Measurements from ENCODE around the gene RNF224. TPM values are rescaled to one million over a fixed set of nuclear protein-coding genes. Genes with fewer than 3 reads are reported as not detected.

The RNF224 gene
- total RNA-seq, 1 donor from 2014 or later = not detected

DNA sequence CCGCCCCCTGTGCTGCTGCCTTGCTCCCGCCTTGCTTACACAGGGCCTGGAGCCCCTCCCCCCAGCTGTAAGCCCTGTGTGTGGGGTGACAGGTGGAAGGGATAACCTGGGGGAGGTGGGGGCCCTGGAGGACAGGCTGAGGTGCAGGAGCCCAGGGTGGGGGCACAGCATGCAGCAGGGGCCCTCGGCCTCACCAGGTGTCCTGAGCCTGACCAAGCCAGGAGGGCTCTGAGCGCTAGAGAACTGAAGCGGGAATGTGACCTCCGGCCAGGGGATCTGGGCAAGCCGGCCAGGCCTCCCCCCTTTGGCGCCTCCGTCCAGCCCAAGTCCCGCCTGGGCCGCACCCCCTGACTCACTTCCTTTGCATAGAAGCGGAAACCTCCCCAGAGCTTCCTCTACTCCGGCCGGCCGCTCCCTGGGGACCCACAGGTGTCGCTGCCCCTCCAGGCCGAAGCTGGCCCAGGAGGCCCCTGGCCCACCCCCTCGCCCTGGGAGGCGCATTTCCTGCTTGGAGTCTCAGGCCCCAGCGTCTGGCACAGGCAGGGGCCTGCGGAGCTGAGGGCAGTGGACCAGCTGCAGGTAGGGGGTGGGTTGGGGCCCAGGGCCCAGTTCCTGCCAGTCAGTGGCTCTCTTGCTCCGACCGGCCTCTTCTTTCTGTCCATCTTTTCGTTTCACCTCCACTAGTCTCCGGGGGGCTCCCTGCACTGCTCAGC is 50.2 kb downstream of the RNF224 start, which contains the start of gene TOR4A:
TSS of gene TOR4A (plus strand) at position 398 of the 713 bp plus-strand sequence. CDS start 964 bp downstream, outside the sequence.
- Mint-ChIP-seq H3K4me1 (ENCODE audit: low read depth, unreplicated experiment) (no peaks in the 10 kb centered on the region), H3K4me3 (ENCODE audit: unreplicated experiment) (peak within 1 kb of the TSS; percentile 80), H3K27ac (ENCODE audit: unreplicated experiment) (no peak within 1 kb of the TSS), H3K36me3 (ENCODE audit: low read depth, unreplicated experiment) (peaks cover under 1% of the 10 kb centered on the region), H3K9me3 (ENCODE audit: unreplicated experiment) (no peaks in the 10 kb centered on the region), H3K27me3 (ENCODE audit: low read depth, unreplicated experiment) (no peaks in the 10 kb centered on the region)
- no peaks in the 10 kb centered on the region for H3K9me3 ChIP-seq (ENCODE audit: insufficient read depth, low read depth, low read length)
- TF ChIP-seq, protein P1, sequence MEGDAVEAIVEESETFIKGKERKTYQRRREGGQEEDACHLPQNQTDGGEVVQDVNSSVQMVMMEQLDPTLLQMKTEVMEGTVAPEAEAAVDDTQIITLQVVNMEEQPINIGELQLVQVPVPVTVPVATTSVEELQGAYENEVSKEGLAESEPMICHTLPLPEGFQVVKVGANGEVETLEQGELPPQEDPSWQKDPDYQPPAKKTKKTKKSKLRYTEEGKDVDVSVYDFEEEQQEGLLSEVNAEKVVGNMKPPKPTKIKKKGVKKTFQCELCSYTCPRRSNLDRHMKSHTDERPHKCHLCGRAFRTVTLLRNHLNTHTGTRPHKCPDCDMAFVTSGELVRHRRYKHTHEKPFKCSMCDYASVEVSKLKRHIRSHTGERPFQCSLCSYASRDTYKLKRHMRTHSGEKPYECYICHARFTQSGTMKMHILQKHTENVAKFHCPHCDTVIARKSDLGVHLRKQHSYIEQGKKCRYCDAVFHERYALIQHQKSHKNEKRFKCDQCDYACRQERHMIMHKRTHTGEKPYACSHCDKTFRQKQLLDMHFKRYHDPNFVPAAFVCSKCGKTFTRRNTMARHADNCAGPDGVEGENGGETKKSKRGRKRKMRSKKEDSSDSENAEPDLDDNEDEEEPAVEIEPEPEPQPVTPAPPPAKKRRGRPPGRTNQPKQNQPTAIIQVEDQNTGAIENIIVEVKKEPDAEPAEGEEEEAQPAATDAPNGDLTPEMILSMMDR (IDR thresholded peaks at IDR 0.05; ENCODE audit: insufficient read depth, low read depth, low read length) = no peak
- TF ChIP-seq EZH2 (IDR thresholded peaks at IDR 0.05; ENCODE audit: insufficient read depth, low read length) = no peak
- H3K36me3 ChIP-seq (ENCODE audit: insufficient read depth, low read length) = no peaks in the 10 kb centered on the region
- DNase-seq (ENCODE audit: low read depth) = peak; percentile 75
- H3K4me2 ChIP-seq (ENCODE audit: low read length) = peak within 1 kb of the TSS; percentile 93
- no peak for FAIRE-seq
- peak within 1 kb of the TSS; percentile 50 for H3K27ac ChIP-seq (ENCODE audit: low read depth, low read length)
- H3K4me3 ChIP-seq (ENCODE audit: insufficient read depth, low read depth, low read length) = peak within 1 kb of the TSS; percentile 73
- H3K79me2 ChIP-seq (ENCODE audit: insufficient read depth, low read length) = peaks cover 28% of the 10 kb centered on the region
- peaks cover 32% of the 10 kb centered on the region for H3K4me1 ChIP-seq (ENCODE audit: insufficient read depth, low read length)
- no peak within 1 kb of the TSS for H2AFZ ChIP-seq (ENCODE audit: low read depth, low read length)
- H4K20me1 ChIP-seq (ENCODE audit: insufficient read depth, low read length) = peaks cover 52% of the 10 kb centered on the region
- peak within 1 kb of the TSS; percentile 74 for H3K9ac ChIP-seq (ENCODE audit: low read length)
- no peaks in the 10 kb centered on the region for H3K27me3 ChIP-seq (ENCODE audit: insufficient read depth, low read length)

DNA sequence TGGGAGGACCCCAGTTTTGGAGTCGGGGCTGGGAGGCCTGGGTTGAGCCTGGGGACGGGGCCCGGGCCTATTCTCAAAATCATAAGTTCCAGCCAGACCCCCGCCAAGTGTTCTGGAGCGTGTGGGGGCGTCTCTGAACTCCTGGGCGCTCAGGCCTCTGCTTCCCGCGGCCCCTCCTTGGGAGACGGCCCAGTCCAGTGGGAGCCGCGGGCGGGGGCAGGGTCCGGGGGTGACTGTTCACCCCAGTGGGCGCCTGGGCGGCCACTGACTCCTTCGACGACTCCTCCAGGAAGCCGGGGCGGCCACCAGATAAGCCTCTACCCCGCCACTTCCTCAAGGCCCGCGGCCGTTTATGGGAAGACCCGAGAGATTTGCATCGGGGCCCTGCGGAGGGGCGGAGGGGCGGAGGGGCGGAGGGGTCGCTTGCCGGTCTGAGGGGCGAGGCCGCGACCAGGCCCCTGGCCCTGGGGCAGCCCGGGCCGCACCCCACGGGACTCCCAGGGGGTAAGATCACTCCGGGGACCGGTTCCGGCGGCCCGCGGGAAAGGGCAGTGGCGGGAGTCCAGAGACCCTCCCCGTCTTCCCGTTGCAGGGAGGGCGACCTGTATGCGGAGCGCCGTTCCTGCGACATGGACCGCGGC is 50.9 kb downstream of the RNF224 start:
- Mint-ChIP-seq H3K36me3 (ENCODE audit: low read depth, unreplicated experiment) (peaks cover 3% of the 10 kb centered on the region), H3K9me3 (ENCODE audit: unreplicated experiment) (no peaks in the 10 kb centered on the region), H3K4me3 (ENCODE audit: unreplicated experiment) (peak overlapping the region; percentile 80), H3K27ac (ENCODE audit: unreplicated experiment) (no peak overlapping the region), H3K27me3 (ENCODE audit: low read depth, unreplicated experiment) (no peaks in the 10 kb centered on the region), H3K4me1 (ENCODE audit: low read depth, unreplicated experiment) (no peaks in the 10 kb centered on the region)
- FAIRE-seq (no peak), DNase-seq (ENCODE audit: low read depth) (no peak)
- Histone ChIP-seq H3K36me3 (ENCODE audit: insufficient read depth, low read length) (no peaks in the 10 kb centered on the region), H3K4me3 (ENCODE audit: insufficient read depth, low read depth, low read length) (peak overlapping the region; percentile 73), H3K79me2 (ENCODE audit: insufficient read depth, low read length) (peaks cover 28% of the 10 kb centered on the region), H3K27me3 (ENCODE audit: insufficient read depth, low read length) (no peaks in the 10 kb centered on the region), H3K4me1 (ENCODE audit: insufficient read depth, low read length) (peaks cover 32% of the 10 kb centered on the region), H3K9me3 (ENCODE audit: insufficient read depth, low read depth, low read length) (no peaks in the 10 kb centered on the region), H4K20me1 (ENCODE audit: insufficient read depth, low read length) (peaks cover 54% of the 10 kb centered on the region), H3K9ac (ENCODE audit: low read length) (peak overlapping the region; percentile 74), H2AFZ (ENCODE audit: low read depth, low read length) (no peak overlapping the region), H3K27ac (ENCODE audit: low read depth, low read length) (peak overlapping the region; percentile 40), H3K4me2 (ENCODE audit: low read length) (peak overlapping the region; percentile 93)
- TF ChIP-seq, protein P1 (IDR thresholded peaks at IDR 0.05; ENCODE audit: insufficient read depth, low read depth, low read length) = no peak
- TF ChIP-seq EZH2 (IDR thresholded peaks at IDR 0.05; ENCODE audit: insufficient read depth, low read length) = no peak

Other genes with a start within 250 kb of the RNF224 start
- 5.0 and 5.6 TPM in 2 replicates for gene PTGDS, start 250.0 kb upstream of the RNF224 start, total RNA-seq
- 0.22 and 0.45 TPM in 2 replicates for gene LCNL1, start 244.5 kb upstream of the RNF224 start, total RNA-seq
- 15.3 and 18.8 TPM in 2 replicates for gene PAXX, start 235.1 kb upstream of the RNF224 start, total RNA-seq
- gene CLIC3, start 230.9 kb upstream of the RNF224 start, total RNA-seq = 0.39 and 0.48 TPM in 2 replicates
- 16.2 and 20.0 TPM in 2 replicates for gene ABCA2, start 199.3 kb upstream of the RNF224 start, total RNA-seq
- not detected in 2 replicates for gene FUT7, start 195.4 kb upstream of the RNF224 start, total RNA-seq
- 65.9 and 66.8 TPM in 2 replicates for gene NPDC1, start 181.3 kb upstream of the RNF224 start, total RNA-seq
- gene ENTPD2, start 173.4 kb upstream of the RNF224 start, total RNA-seq = 0.14 and 0.55 TPM in 2 replicates
- gene SAPCD2, start 156.9 kb upstream of the RNF224 start, total RNA-seq = 0.41 and 0.43 TPM in 2 replicates
- 4.0 and 4.7 TPM in 2 replicates for gene UAP1L1, start 150.0 kb upstream of the RNF224 start, total RNA-seq
- gene MAN1B1, start 140.5 kb upstream of the RNF224 start, total RNA-seq = 69.2 and 89.0 TPM in 2 replicates
- gene DPP7, start 112.8 kb upstream of the RNF224 start, total RNA-seq = 53.8 and 68.7 TPM in 2 replicates
- 0.18 TPM in 1 of 2 replicates, not detected in the other for gene GRIN1, start 88.3 kb upstream of the RNF224 start, total RNA-seq
- gene LRRC26, start 57.5 kb upstream of the RNF224 start, total RNA-seq = not detected in 2 replicates
- gene TMEM210, start 55.4 kb upstream of the RNF224 start, total RNA-seq = not detected in 2 replicates
- 39.2 and 39.7 TPM in 2 replicates for gene ANAPC2, start 38.9 kb upstream of the RNF224 start, total RNA-seq
- gene SSNA1, start 38.8 kb upstream of the RNF224 start, total RNA-seq = 49.1 and 52.7 TPM in 2 replicates
- 16.0 and 17.2 TPM in 2 replicates for gene TPRN, start 26.8 kb upstream of the RNF224 start, total RNA-seq
- gene TMEM203, start 21.9 kb upstream of the RNF224 start, total RNA-seq = 28.7 and 30.9 TPM in 2 replicates
- gene NDOR1, start 21.8 kb upstream of the RNF224 start, total RNA-seq = 13.7 and 14.5 TPM in 2 replicates
- gene RNF208, start 5.3 kb upstream of the RNF224 start, total RNA-seq = 4.3 and 4.9 TPM in 2 replicates
- 1.2 and 1.3 TPM in 2 replicates for gene CYSRT1, start 2.3 kb upstream of the RNF224 start, total RNA-seq
- gene SLC34A3, start 3.4 kb downstream of the RNF224 start, total RNA-seq = 0.09 TPM in 1 of 2 replicates, not detected in the other
- 188 and 218 TPM in 2 replicates for gene TUBB4B, start 13.8 kb downstream of the RNF224 start, total RNA-seq
- gene STPG3, start 23.8 kb downstream of the RNF224 start, total RNA-seq = not detected in 2 replicates
- 45.8 and 48.9 TPM in 2 replicates for gene NELFB, start 27.8 kb downstream of the RNF224 start, total RNA-seq
- 10.8 and 11.8 TPM in 2 replicates for gene TOR4A, start 50.2 kb downstream of the RNF224 start, total RNA-seq
- gene NRARP, start 74.8 kb downstream of the RNF224 start, total RNA-seq = 6.9 and 7.3 TPM in 2 replicates
- gene EXD3, start 195.7 kb downstream of the RNF224 start, total RNA-seq = 8.5 and 9.4 TPM in 2 replicates
- 0.50 and 0.84 TPM in 2 replicates for gene NOXA1, start 195.9 kb downstream of the RNF224 start, total RNA-seq
- 0.11 TPM in 1 of 2 replicates, not detected in the other for gene ENTPD8, start 213.9 kb downstream of the RNF224 start, total RNA-seq
- gene NSMF, start 231.8 kb downstream of the RNF224 start, total RNA-seq = 48.8 and 50.5 TPM in 2 replicates